ENCODE data around the gene NAT10.

- TF ChIP-seq EZH2 (IDR thresholded peaks at IDR 0.05; ENCODE audit: insufficient read depth, low read length): no peak
- no peak for TF ChIP-seq CTCF (IDR thresholded peaks at IDR 0.05; ENCODE audit: insufficient read depth, low read depth, low read length)
Observed at GRCh38 chr11:34139346-34139745, 33.9 kb downstream of the NAT10 start.
